IMR-90 (cell line): ENCODE results near the gene CMKLR1. TPM values are rescaled to one million over a fixed set of nuclear protein-coding genes. Genes with fewer than 3 reads are reported as not detected.

Experiments used
- ATAC-seq: fragments of 200-7000 bp; cut with Tn5 transposase; 2 replicates; pipeline ENCODE4 v1.9.1; 2020; ENCODE audit warnings: low read depth, mild to moderate bottlenecking, moderate library complexity
- BruUV-seq: library from RNA; stranded (reverse); fragments of 400-500 nt; replicated peaks from 2 replicates; lab custom pipeline; 2021; lab: Mats Ljungman, UMichigan
- CTCF ChIA-PET: fragments of 300-600 bp; formaldehyde crosslinking; extraction: SDS; loops from one replicate; lab custom pipeline; 2021; ENCODE audit warnings: antibody characterized with exemption; lab: Yijun Ruan, JAX
- POLR2A ChIA-PET: fragments of 300-600 bp; sonication (Branson Sonifier 250); formaldehyde crosslinking; loops from one replicate; lab custom pipeline; 2022; ENCODE audit warnings: antibody characterized with exemption; ENCODE audit not compliant: unreplicated experiment; lab: Charles Lee
- DNase-seq: peaks from one replicate; pipeline ENCODE4 v3.0.0; 2013
- H2AFZ ChIP-seq: replicated peaks from 2 replicates; pipeline ENCODE3; 2013; ENCODE audit warnings: low read length, mild to moderate bottlenecking; ENCODE audit not compliant: poor library complexity
- H2AK5ac ChIP-seq: 2 replicates; pipeline ENCODE4 v1.6.1; 2013; ENCODE audit warnings: low read depth, low read length, inconsistent platforms
- H2AK9ac ChIP-seq: replicated peaks from 2 replicates; pipeline ENCODE3; 2013; ENCODE audit warnings: mild to moderate bottlenecking, low read depth, low read length, moderate library complexity; ENCODE audit not compliant: poor library complexity
- H2BK120ac ChIP-seq: 2 replicates; pipeline ENCODE4 v1.6.1; 2013; ENCODE audit warnings: low read depth, low read length, inconsistent platforms
- H2BK15ac ChIP-seq: 3 replicates; pipeline ENCODE4 v1.6.1; 2013; ENCODE audit warnings: low read depth, low read length, inconsistent platforms
- H2BK20ac ChIP-seq: 2 replicates; pipeline ENCODE4 v1.6.1; 2013; ENCODE audit warnings: low read depth, mild to moderate bottlenecking, inconsistent platforms, low read length, moderate library complexity
- H2BK5ac ChIP-seq: 2 replicates; pipeline ENCODE4 v1.6.1; 2013; ENCODE audit warnings: mild to moderate bottlenecking, low read depth, low read length, inconsistent platforms; ENCODE audit not compliant: poor library complexity, severe bottlenecking
- H3K14ac ChIP-seq: replicated peaks from 2 replicates; pipeline ENCODE4 v1.6.1; 2013; ENCODE audit warnings: low read depth, low read length, inconsistent platforms
- H3K18ac ChIP-seq: 2 replicates; pipeline ENCODE4 v1.6.1; 2013; ENCODE audit warnings: low read depth, low read length, control low read depth
- H3K23ac ChIP-seq: 2 replicates; pipeline ENCODE4 v1.6.1; 2013; ENCODE audit warnings: low read depth, low read length, inconsistent platforms
- H3K27ac ChIP-seq: 2 replicates; pipeline ENCODE4 v1.5.1; 2013; ENCODE audit warnings: mild to moderate bottlenecking, control low read depth, low read length; ENCODE audit not compliant: insufficient read depth
- H3K27me3 ChIP-seq: 2 replicates; pipeline ENCODE4 v1.6.1; 2013; ENCODE audit warnings: low read length; ENCODE audit not compliant: control insufficient read depth, insufficient read depth
- H3K36me3 ChIP-seq: 2 replicates; pipeline ENCODE4 v1.6.1; 2013; ENCODE audit warnings: low read length, mixed read lengths; ENCODE audit not compliant: control insufficient read depth, insufficient read depth
- H3K4ac ChIP-seq: 2 replicates; pipeline ENCODE4 v1.6.1; 2013; ENCODE audit warnings: low read depth, low read length, inconsistent platforms
- H3K4me1 ChIP-seq: 2 replicates; pipeline ENCODE4 v1.6.1; 2013; ENCODE audit warnings: low read length, mixed read lengths; ENCODE audit not compliant: control insufficient read depth, insufficient read depth
- H3K4me2 ChIP-seq: 2 replicates; pipeline ENCODE4 v1.6.1; 2013; ENCODE audit warnings: low read depth, mild to moderate bottlenecking, control low read depth, low read length, moderate library complexity
- H3K4me3 ChIP-seq: 2 replicates; pipeline ENCODE4 v1.5.1; 2013; ENCODE audit warnings: low read depth, mild to moderate bottlenecking, control low read depth, low read length, moderate library complexity; ENCODE audit not compliant: insufficient read depth
- H3K56ac ChIP-seq: 2 replicates; pipeline ENCODE4 v1.6.1; 2013; ENCODE audit warnings: low read length, inconsistent platforms; ENCODE audit not compliant: insufficient read depth; ENCODE audit errors: extremely low read depth
- H3K79me1 ChIP-seq, 2 experiments: 2 replicates each; pipeline ENCODE4 v1.6.1; 2013; ENCODE audit warnings: low read length in 2 of 2, inconsistent platforms in 1 of 2, low read depth in 1 of 2
- H3K9ac ChIP-seq: 2 replicates; pipeline ENCODE4 v1.6.1; 2013; ENCODE audit warnings: low read depth, low read length, control low read depth
- H3K9me1 ChIP-seq: 2 replicates; pipeline ENCODE4 v1.6.1; 2013; ENCODE audit warnings: low read length, inconsistent platforms; ENCODE audit not compliant: insufficient read depth
- H3K9me3 ChIP-seq: 2 replicates; pipeline ENCODE4 v1.6.1; 2013; ENCODE audit warnings: low read length; ENCODE audit not compliant: control insufficient read depth, insufficient read depth
- H4K20me1 ChIP-seq: 2 replicates; pipeline ENCODE4 v1.6.1; 2013; ENCODE audit warnings: low read length, inconsistent platforms; ENCODE audit not compliant: insufficient read depth
- H4K5ac ChIP-seq: 2 replicates; pipeline ENCODE4 v1.6.1; 2013; ENCODE audit warnings: mild to moderate bottlenecking, low read depth, low read length, control low read depth
- H4K8ac ChIP-seq, 2 experiments: 2 replicates each; pipeline ENCODE4 v1.6.1; 2013; ENCODE audit warnings: low read depth in 2 of 2, low read length in 2 of 2, control low read depth in 1 of 2, inconsistent platforms in 1 of 2
- H4K91ac ChIP-seq: 2 replicates; pipeline ENCODE4 v1.6.1; 2013; ENCODE audit warnings: low read depth, low read length, inconsistent platforms; ENCODE audit not compliant: insufficient read depth
- BHLHE40 ChIP-seq: fragments of 150-350 bp; IDR thresholded peaks from 2 replicates; pipeline ENCODE4 v1.6.1; 2016; ENCODE audit warnings: mild to moderate bottlenecking, low read depth, low read length
- CEBPB ChIP-seq: IDR thresholded peaks from 2 replicates; pipeline ENCODE4 v1.6.1; 2012; ENCODE audit warnings: low read depth, low read length, improper control_type of control experiment
- CHD1 ChIP-seq: IDR thresholded peaks from 2 replicates; pipeline ENCODE4 v1.6.1; 2012; ENCODE audit warnings: low read depth, low read length, improper control_type of control experiment
- CTCF ChIP-seq: conservative IDR thresholded peaks from 2 replicates; pipeline ENCODE4 v1.5.1; 2012; ENCODE audit warnings: mild to moderate bottlenecking, low read depth, low read length, improper control_type of control experiment
- FOS ChIP-seq: fragments of 150-350 bp; IDR thresholded peaks from 2 replicates; pipeline ENCODE4 v1.6.1; 2016; ENCODE audit warnings: low read depth, low read length
- MAFK ChIP-seq: IDR thresholded peaks from 2 replicates; pipeline ENCODE4 v1.6.1; 2012; ENCODE audit warnings: low read depth, low read length, improper control_type of control experiment
- MXI1 ChIP-seq: IDR thresholded peaks from 2 replicates; pipeline ENCODE4 v1.6.1; 2012; ENCODE audit warnings: low read depth, mild to moderate bottlenecking, low read length, moderate library complexity, borderline replicate concordance
- NFE2L2 ChIP-seq: fragments of 150-350 bp; IDR thresholded peaks from 2 replicates; pipeline ENCODE4 v1.6.1; 2016; ENCODE audit warnings: low read depth, mild to moderate bottlenecking, low read length
- RCOR1 ChIP-seq: IDR thresholded peaks from 2 replicates; pipeline ENCODE4 v1.6.1; 2012; ENCODE audit warnings: mild to moderate bottlenecking, low read length, improper control_type of control experiment; ENCODE audit not compliant: insufficient replicate concordance
- SMC3 ChIP-seq: fragments of 150-350 bp; IDR thresholded peaks from 2 replicates; pipeline ENCODE4 v1.6.1; 2016; ENCODE audit warnings: low read depth, mild to moderate bottlenecking, antibody characterized with exemption, low read length, moderate library complexity
- WGBS, 2 experiments: methylation state at CpG; one replicate each; pipeline versions ENCODE4 v1.1.5 to v1.1.7; 2013; ENCODE audit warnings: missing lambda C conversion rate in 2 of 2; ENCODE audit not compliant: insufficient read length in 1 of 2; ENCODE audit errors: extremely low coverage in 2 of 2; 5-methylcytosine and 5-hydroxymethylcytosine counted together
- dilution Hi-C: fragments of 300-500 bp; cut with HindIII; formaldehyde crosslinking; loops from one replicate; pipeline ENCODE4 v1.14.3; 2018; ENCODE audit warnings: low sequenced_read_pairs; ENCODE audit not compliant: unreplicated experiment
- in situ Hi-C: fragments of 300-500 bp; cut with MboI; formaldehyde crosslinking; loops from 3 replicates; pipeline ENCODE4 v1.14.3; 2019; ENCODE audit warnings: low sequenced_read_pairs, inconsistent platforms, mixed read lengths
- intact Hi-C: fragments of 100-400 bp; cut with micrococcal nuclease; formaldehyde crosslinking; loops from 2 replicates; pipeline ENCODE4 v1.10.0; 2022
- polyA plus RNA-seq, 3 experiments: library from polyadenylated mRNA; depleted of rRNA; stranded (reverse); fragments of >200 nt; gene quantifications; 2 replicates each; pipeline ENCODE4 v1.2.3, GENCODE V29; 2012; ENCODE audit warnings: low replicate concordance in 1 of 3
- total RNA-seq: library from RNA; depleted of rRNA; stranded (reverse); fragments of >200 nt; gene quantifications from 2 replicates; pipeline ENCODE4 v1.2.3, GENCODE V29; 2012
- TF ChIP-seq, protein P1 (sequence below): fragments of 150-350 bp; IDR thresholded peaks from 2 replicates; pipeline ENCODE4 v1.6.1; 2017; ENCODE audit warnings: mild to moderate bottlenecking, antibody characterized with exemption, low read length, low read depth

CMKLR1 gene
- total and polyA plus RNA-seq, 2 of the 4 experiments (the other 2 are of a cell fraction) = not detected

DNA sequence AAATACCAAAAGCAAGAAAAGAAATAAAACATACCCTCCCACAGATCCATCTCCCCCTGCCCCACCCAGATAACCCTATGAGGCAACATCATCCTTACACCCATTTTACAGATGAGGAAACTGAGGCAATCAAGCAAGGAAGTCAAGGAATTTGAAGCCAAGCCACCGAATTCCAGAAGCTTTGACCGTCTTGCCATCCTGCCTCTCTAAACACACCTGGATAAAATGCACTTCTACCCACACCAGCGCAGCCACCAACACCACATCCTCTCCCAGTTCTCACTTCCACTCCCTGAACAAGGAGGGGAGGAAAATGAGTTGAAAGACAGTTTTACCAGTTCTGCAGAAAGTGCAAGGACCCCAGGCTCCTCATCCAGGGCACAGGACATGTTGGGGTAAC is 13.6 kb downstream of the CMKLR1 start:
- H2AFZ ChIP-seq = no peak overlapping the region
- H3K27ac ChIP-seq = no peak overlapping the region
- H3K4ac ChIP-seq = no peak overlapping the region
- no peak overlapping the region for H2BK15ac ChIP-seq
- H3K9me3 ChIP-seq = no peaks in the 10 kb centered on the region
- no peak overlapping the region for H4K91ac ChIP-seq
- no peak for DNase-seq
- no peaks in the 10 kb centered on the region for H3K79me1 ChIP-seq
- H4K8ac ChIP-seq = no peak overlapping the region
- no peak overlapping the region for H3K4me2 ChIP-seq
- dilution Hi-C loops = no loop called here
- no CpG with 5 or more reads among the region's 3 CpGs for WGBS, 2 experiments
- TF ChIP-seq, protein P1, sequence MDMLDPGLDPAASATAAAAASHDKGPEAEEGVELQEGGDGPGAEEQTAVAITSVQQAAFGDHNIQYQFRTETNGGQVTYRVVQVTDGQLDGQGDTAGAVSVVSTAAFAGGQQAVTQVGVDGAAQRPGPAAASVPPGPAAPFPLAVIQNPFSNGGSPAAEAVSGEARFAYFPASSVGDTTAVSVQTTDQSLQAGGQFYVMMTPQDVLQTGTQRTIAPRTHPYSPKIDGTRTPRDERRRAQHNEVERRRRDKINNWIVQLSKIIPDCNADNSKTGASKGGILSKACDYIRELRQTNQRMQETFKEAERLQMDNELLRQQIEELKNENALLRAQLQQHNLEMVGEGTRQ = no peak
- TF ChIP-seq FOS = no peak
- no peak for TF ChIP-seq CTCF
- TF ChIP-seq CEBPB = no peak
- no peak for TF ChIP-seq CHD1
- no peak for TF ChIP-seq NFE2L2
- TF ChIP-seq SMC3 = no peak
- TF ChIP-seq MXI1 = no peak
- TF ChIP-seq BHLHE40 = no peak
- TF ChIP-seq RCOR1 = no peak
- no peak for TF ChIP-seq MAFK
- no peaks in the 10 kb centered on the region for H3K9me1 ChIP-seq
- no peak overlapping the region for H3K56ac ChIP-seq
- no peaks in the 10 kb centered on the region for H4K20me1 ChIP-seq
- no TSS peak for BruUV-seq
- ChIA-PET CTCF (no interaction called here), POLR2A (no interaction called here)
- no peak overlapping the region for H4K5ac ChIP-seq
- H2AK9ac ChIP-seq = no peak overlapping the region
- H3K9ac ChIP-seq = no peak overlapping the region
- in situ Hi-C loops = no loop called here
- intact Hi-C loops = no loop called here
- no peak overlapping the region for H2BK5ac ChIP-seq
- no peaks in the 10 kb centered on the region for H3K4me1 ChIP-seq
- H3K36me3 ChIP-seq = no peaks in the 10 kb centered on the region
- H3K4me3 ChIP-seq = no peak overlapping the region
- H2BK20ac ChIP-seq = no peak overlapping the region
- H2AK5ac ChIP-seq = no peak overlapping the region
- no peak overlapping the region for H3K18ac ChIP-seq
- no peak for ATAC-seq
- H3K23ac ChIP-seq = no peak overlapping the region
- 0 out of 2 replicates have a peak, but pooled peaks cover 2% of the 10 kb centered on the region for H3K27me3 ChIP-seq
- no peak overlapping the region for H3K14ac ChIP-seq
- no peak overlapping the region for H2BK120ac ChIP-seq
